GM23248 (cell line): ENCODE data around the gene DPH1. TPM values are rescaled to one million over a fixed set of nuclear protein-coding genes. Genes with fewer than 3 reads are reported as not detected.

Experiments used
- DNase-seq: peaks from one replicate; pipeline ENCODE4 v3.0.0-alpha.2; 2015
- H2AFZ ChIP-seq: fragments of 200-600 bp; sonication (generic); 2 replicates; pipeline ENCODE4 v1.6.1; 2016; ENCODE audit warnings: antibody characterized with exemption
- H3F3A ChIP-seq: fragments of 200-600 bp; sonication (generic); 2 replicates; pipeline ENCODE4 v1.6.1; 2016; ENCODE audit warnings: mild to moderate bottlenecking, antibody characterized with exemption, mixed run types; ENCODE audit not compliant: insufficient read depth
- H3K27ac ChIP-seq: fragments of 200-600 bp; sonication (generic); 2 replicates; pipeline ENCODE4 v1.5.1; 2016; ENCODE audit warnings: mild to moderate bottlenecking
- H3K27me3 ChIP-seq: fragments of 200-600 bp; sonication (generic); replicated peaks from 2 replicates; pipeline ENCODE4 v1.6.1; 2016; ENCODE audit warnings: mild to moderate bottlenecking; ENCODE audit not compliant: insufficient read depth
- H3K36me3 ChIP-seq: fragments of 200-600 bp; sonication (generic); 2 replicates; pipeline ENCODE4 v1.6.1; 2016; ENCODE audit warnings: low read depth, mild to moderate bottlenecking
- H3K4me1 ChIP-seq: fragments of 200-600 bp; sonication (generic); 2 replicates; pipeline ENCODE4 v1.6.1; 2016; ENCODE audit warnings: mild to moderate bottlenecking; ENCODE audit not compliant: insufficient read depth
- H3K4me2 ChIP-seq: fragments of 200-600 bp; sonication (generic); one replicate; pipeline ENCODE4 v1.6.1; 2016; ENCODE audit warnings: mild to moderate bottlenecking; ENCODE audit not compliant: unreplicated experiment
- H3K4me3 ChIP-seq: fragments of 200-600 bp; sonication (generic); 2 replicates; pipeline ENCODE4 v1.5.1; 2016; ENCODE audit warnings: mild to moderate bottlenecking
- H3K79me2 ChIP-seq: fragments of 200-600 bp; sonication (generic); 2 replicates; pipeline ENCODE4 v1.6.1; 2016; ENCODE audit warnings: mild to moderate bottlenecking; ENCODE audit not compliant: insufficient read depth
- H3K9ac ChIP-seq: fragments of 200-600 bp; sonication (generic); 2 replicates; pipeline ENCODE4 v1.6.1; 2016; ENCODE audit warnings: mild to moderate bottlenecking
- H3K9me2 ChIP-seq: fragments of 200-600 bp; sonication (generic); 2 replicates; pipeline ENCODE4 v1.6.1; 2016; ENCODE audit warnings: mixed run types, mild to moderate bottlenecking, moderate library complexity; ENCODE audit not compliant: insufficient read depth
- H3K9me3 ChIP-seq: fragments of 200-600 bp; sonication (generic); one replicate; pipeline ENCODE4 v1.6.1; 2017; ENCODE audit warnings: low read depth
- H4K20me1 ChIP-seq: fragments of 200-600 bp; sonication (generic); 2 replicates; pipeline ENCODE4 v1.6.0; 2016; ENCODE audit not compliant: insufficient read depth
- EZH2 ChIP-seq: fragments of 200-600 bp; sonication (generic); IDR thresholded peaks from 2 replicates; pipeline ENCODE4 v1.6.1; 2018; ENCODE audit warnings: antibody characterized with exemption, mild to moderate bottlenecking; ENCODE audit not compliant: insufficient read depth, poor library complexity, severe bottlenecking
- EZH2phosphoT487 ChIP-seq: fragments of 200-600 bp; sonication (generic); IDR thresholded peaks from 2 replicates; pipeline ENCODE4 v1.6.1; 2018; ENCODE audit warnings: antibody characterized with exemption, moderate library complexity, mild to moderate bottlenecking, low read depth; ENCODE audit not compliant: insufficient read depth
- WGBS, 2 experiments: methylation state at CpG; one replicate each; pipeline ENCODE4 v1.1.6; 2015 to 2017; ENCODE audit warnings: low lambda C conversion rate in 2 of 2, low coverage in 1 of 2; ENCODE audit errors: missing lambda C conversion rate in 2 of 2; 5-methylcytosine and 5-hydroxymethylcytosine counted together
- in situ Hi-C: fragments of 300-500 bp; cut with MboI; formaldehyde crosslinking; loops from 2 replicates; pipeline ENCODE4 v1.15.0; 2020
- polyA plus RNA-seq: library from polyadenylated mRNA; unstranded; fragments of >200 nt; fragmentation: Nextera tagmentation; extraction: Ambion mirVana; gene quantifications from 2 replicates; pipeline ENCODE4 v1.2.1, GENCODE V29; 2016
- total RNA-seq: library from RNA; depleted of rRNA; stranded (reverse); fragments of >200 nt; shearing (Covaris generic); gene quantifications from 2 replicates; pipeline ENCODE4 v1.2.3, GENCODE V29; 2014

The DPH1 gene
- total and polyA plus RNA-seq, 2 experiments from 2014 or later = 41.2 to 58.1 TPM

- no peaks in the 10 kb centered on the region for H3K9me3 ChIP-seq
- H3K79me2 ChIP-seq = peaks cover 29% of the 10 kb centered on the region
- H3K4me2 ChIP-seq = peak overlapping the region; percentile 61
- DNase-seq = peak; percentile 66
- H4K20me1 ChIP-seq = no peaks in the 10 kb centered on the region
- H3F3A ChIP-seq = peaks cover 60% of the 10 kb centered on the region
- H3K9me2 ChIP-seq = no peaks in the 10 kb centered on the region
- H3K4me3 ChIP-seq = no peak overlapping the region
- H3K27me3 ChIP-seq = no peaks in the 10 kb centered on the region
- 47 to 50% methylated on average over 16 of the region's 16 CpGs for WGBS, 2 experiments
- TF ChIP-seq EZH2 (no peak), EZH2phosphoT487 (no peak)
- H2AFZ ChIP-seq = no peak overlapping the region
- in situ Hi-C loops = loop anchor here (10.0 kb wide), 1 partner anchor 181 kb away; no protein-coding TSS in a partner anchor
- peak overlapping the region; percentile 72 for H3K9ac ChIP-seq
- peak overlapping the region; percentile 96 for H3K27ac ChIP-seq
- H3K4me1 ChIP-seq = peaks cover 68% of the 10 kb centered on the region
- no peaks in the 10 kb centered on the region; the same call in 1 of the 2 replicates for H3K36me3 ChIP-seq
Measured at GRCh38 chr17:2063261-2064146, 33.6 kb downstream of the DPH1 start.

- peak overlapping the region; percentile 96 for H3K27ac ChIP-seq
- no peak overlapping the region for H3K4me2 ChIP-seq
- no peak overlapping the region for H2AFZ ChIP-seq
- H4K20me1 ChIP-seq = no peaks in the 10 kb centered on the region
- peaks cover 74% of the 10 kb centered on the region for H3K4me1 ChIP-seq
- H3K9me2 ChIP-seq = no peaks in the 10 kb centered on the region
- TF ChIP-seq EZH2phosphoT487 (no peak), EZH2 (no peak)
- H3K36me3 ChIP-seq = no peaks in the 10 kb centered on the region; the same call in 1 of the 2 replicates
- no peaks in the 10 kb centered on the region for H3K27me3 ChIP-seq
- in situ Hi-C loops = loop anchor here (10.0 kb wide), 1 partner anchor 181 kb away; no protein-coding TSS in a partner anchor
- no peak overlapping the region for H3K4me3 ChIP-seq
- H3K9me3 ChIP-seq = no peaks in the 10 kb centered on the region
- H3K79me2 ChIP-seq = peaks cover 23% of the 10 kb centered on the region
- H3F3A ChIP-seq = peaks cover 66% of the 10 kb centered on the region
- peak; percentile 45 for DNase-seq
- WGBS, 2 experiments = 58 to 60% methylated on average over 5 of the region's 5 CpGs
- peak overlapping the region; percentile 72 for H3K9ac ChIP-seq
Measured at GRCh38 chr17:2064147-2064489, 34.2 kb downstream of the DPH1 start.

GRCh38 chr17:2064520-2064971 is 34.6 kb downstream of the DPH1 start:
- DNase-seq = no peak
- in situ Hi-C loops = loop anchor here (10.0 kb wide), 1 partner anchor 180 kb away; no protein-coding TSS in a partner anchor

GRCh38 chr17:2064980-2065785 is 35.2 kb downstream of the DPH1 start:
- H3K4me2 ChIP-seq = no peak overlapping the region
- WGBS, 2 experiments = 83 to 88% methylated on average over 23 to 24 of the region's 24 CpGs
- in situ Hi-C loops = loop anchor here (10.0 kb wide), 1 partner anchor 180 kb away; no protein-coding TSS in a partner anchor
- peak overlapping the region; percentile 96 for H3K27ac ChIP-seq
- peaks cover 12% of the 10 kb centered on the region for H3K79me2 ChIP-seq
- DNase-seq = peak; percentile 85
- no peaks in the 10 kb centered on the region for H3K27me3 ChIP-seq
- no peak overlapping the region for H3K4me3 ChIP-seq
- H4K20me1 ChIP-seq = no peaks in the 10 kb centered on the region
- H3K36me3 ChIP-seq = no peaks in the 10 kb centered on the region
- peaks cover 71% of the 10 kb centered on the region for H3F3A ChIP-seq
- no peaks in the 10 kb centered on the region for H3K9me3 ChIP-seq
- peaks cover 76% of the 10 kb centered on the region for H3K4me1 ChIP-seq
- no peak for TF ChIP-seq EZH2phosphoT487
- TF ChIP-seq EZH2 = no peak
- no peak overlapping the region for H2AFZ ChIP-seq
- no peaks in the 10 kb centered on the region for H3K9me2 ChIP-seq
- peak overlapping the region; percentile 73 for H3K9ac ChIP-seq

More at GRCh38 chr17:2064520-2064971, 34.6 kb downstream of the DPH1 start:
- no peaks in the 10 kb centered on the region for H4K20me1 ChIP-seq
- peaks cover 19% of the 10 kb centered on the region for H3K79me2 ChIP-seq
- no peaks in the 10 kb centered on the region; the same call in 1 of the 2 replicates for H3K36me3 ChIP-seq
- H3K4me3 ChIP-seq = no peak overlapping the region
- no peaks in the 10 kb centered on the region for H3K9me3 ChIP-seq
- no peaks in the 10 kb centered on the region for H3K9me2 ChIP-seq
- no peak overlapping the region for H3K4me2 ChIP-seq
- peaks cover 76% of the 10 kb centered on the region for H3K4me1 ChIP-seq
- H3F3A ChIP-seq = peaks cover 70% of the 10 kb centered on the region
- H3K9ac ChIP-seq = peak overlapping the region; percentile 72
- H2AFZ ChIP-seq = no peak overlapping the region
- no peaks in the 10 kb centered on the region for H3K27me3 ChIP-seq
- TF ChIP-seq EZH2 (no peak), EZH2phosphoT487 (no peak)
- H3K27ac ChIP-seq = peak overlapping the region; percentile 96
- 76 to 80% methylated on average over 6 of the region's 6 CpGs for WGBS, 2 experiments
